Measurements from ENCODE around the gene ALOXE3. TPM values are rescaled to one million over a fixed set of nuclear protein-coding genes. Genes with fewer than 3 reads are reported as not detected.
A peak's percentile ranks its signal among the peaks of the same experiment; 100 is the strongest.

Gene ALOXE3
- polyA plus RNA-seq, 1 experiment: 0.04 TPM

GRCh38 chr17:8116776-8117175 lies 1.5 kb downstream of the ALOXE3 start:
- H3K27ac ChIP-seq (ENCODE audit: low read depth, low read length): no peak overlapping the region
- peaks cover 42% of the 10 kb centered on the region for H3K27me3 ChIP-seq (ENCODE audit: control insufficient read depth, insufficient read depth, low read length)
- ChIA-PET POLR2A (no interaction called here), CTCF (interaction anchor here (0.5 to 0.7 kb wide), 2 partner anchors 71 to 1564 kb away, joined by 3 to 8 read pairs; no protein-coding TSS in a partner anchor)
- no peaks in the 10 kb centered on the region for H3K9me3 ChIP-seq (ENCODE audit: control insufficient read depth, insufficient read depth, low read length)
- TF ChIP-seq CTCF (IDR thresholded peaks at IDR 0.05; ENCODE audit: low read depth, low read length): no peak
- DNase-seq (ENCODE audit: low read depth, low spot score): no peak
- no peak overlapping the region for H3K4me3 ChIP-seq (ENCODE audit: low read depth, low read length)

GRCh38 chr17:8110907-8111306 lies 7.4 kb downstream of the ALOXE3 start:
- no peak overlapping the region for H3K4me3 ChIP-seq (ENCODE audit: low read depth, low read length)
- ChIA-PET POLR2A (no interaction called here), CTCF (interaction anchor here (0.6 to 3.8 kb wide), 12 partner anchors 8 to 53 kb away, joined by 3 to 25 read pairs (median 4); partner anchors contain the start of gene ALOXE3)
- no peaks in the 10 kb centered on the region; the same call in 1 of the 2 replicates for H3K9me3 ChIP-seq (ENCODE audit: control insufficient read depth, insufficient read depth, low read length)
- no peak for DNase-seq (ENCODE audit: low read depth, low spot score)
- no peak for TF ChIP-seq CTCF (IDR thresholded peaks at IDR 0.05; ENCODE audit: low read depth, low read length)
- H3K27ac ChIP-seq (ENCODE audit: low read depth, low read length): no peak overlapping the region
- H3K27me3 ChIP-seq (ENCODE audit: control insufficient read depth, insufficient read depth, low read length): peaks cover 53% of the 10 kb centered on the region

GRCh38 chr17:8110456-8110804 lies 7.9 kb downstream of the ALOXE3 start:
- CTCF ChIA-PET: interaction anchor here (0.6 to 3.8 kb wide), 13 partner anchors 8 to 52 kb away, joined by 3 to 25 read pairs (median 4); partner anchors contain the start of gene ALOXE3

GRCh38 chr17:8109661-8110455 lies 8.5 kb downstream of the ALOXE3 start:
- no peak for DNase-seq (ENCODE audit: low read depth, low spot score)
- Histone ChIP-seq H3K27me3 (ENCODE audit: control insufficient read depth, insufficient read depth, low read length) (peaks cover 45% of the 10 kb centered on the region), H3K9me3 (ENCODE audit: control insufficient read depth, insufficient read depth, low read length) (no peaks in the 10 kb centered on the region; the same call in 1 of the 2 replicates), H3K27ac (ENCODE audit: low read depth, low read length) (no peak overlapping the region), H3K4me3 (ENCODE audit: low read depth, low read length) (peak overlapping the region; percentile 15; the same call in 1 of the 2 replicates)
- TF ChIP-seq CTCF (IDR thresholded peaks at IDR 0.05; ENCODE audit: low read depth, low read length): peak; percentile 70
- CTCF ChIA-PET: interaction anchor here (0.7 to 3.8 kb wide), 11 partner anchors 8 to 706 kb away, joined by 3 to 25 read pairs (median 5); partner anchors contain the start of genes ALOXE3 and TMEM256
- POLR2A ChIA-PET: no interaction called here

More at GRCh38 chr17:8110456-8110804, 7.9 kb downstream of the ALOXE3 start:
- no peak; the same call in 1 of the 2 replicates for TF ChIP-seq CTCF (IDR thresholded peaks at IDR 0.05; ENCODE audit: low read depth, low read length)
- no peak overlapping the region for H3K27ac ChIP-seq (ENCODE audit: low read depth, low read length)
- POLR2A ChIA-PET: no interaction called here
- H3K9me3 ChIP-seq (ENCODE audit: control insufficient read depth, insufficient read depth, low read length): no peaks in the 10 kb centered on the region; the same call in 1 of the 2 replicates
- no peak overlapping the region for H3K4me3 ChIP-seq (ENCODE audit: low read depth, low read length)
- H3K27me3 ChIP-seq (ENCODE audit: control insufficient read depth, insufficient read depth, low read length): peaks cover 49% of the 10 kb centered on the region
- DNase-seq (ENCODE audit: low read depth, low spot score): no peak

All from AG04450 (cell line).